GM19238 (cell line): ENCODE results near the gene GSK3A.

Experiments
- DNase-seq: peaks from one replicate; pipeline ENCODE4 v3.0.0; 2011; ENCODE audit warnings: low spot score; ENCODE audit not compliant: insufficient read length

Gene GSK3A

GRCh38 chr19:42228641-42229040 is 13.8 kb downstream of the GSK3A start:
- DNase-seq: no peak

DNA sequence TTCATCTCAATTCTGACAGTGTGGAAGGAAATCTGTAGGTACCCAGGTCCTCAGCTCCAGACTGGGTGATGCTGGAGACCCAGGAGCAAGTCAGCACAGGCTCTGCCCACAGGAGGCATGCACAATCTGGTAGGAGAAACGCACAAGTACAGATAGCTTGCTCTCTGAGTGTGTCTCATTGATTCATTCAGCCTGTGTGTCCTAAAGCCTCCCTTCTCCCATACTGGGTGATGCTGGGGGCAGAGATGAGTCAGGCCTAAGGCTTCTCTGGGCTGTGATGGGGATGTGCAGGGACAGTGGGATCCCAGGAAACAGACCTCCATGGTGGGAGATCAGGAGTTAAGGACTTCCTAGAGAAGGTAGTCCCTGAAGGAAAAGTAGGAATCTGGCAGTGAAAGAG is 15.5 kb downstream of the GSK3A start:
- DNase-seq: no peak

DNA sequence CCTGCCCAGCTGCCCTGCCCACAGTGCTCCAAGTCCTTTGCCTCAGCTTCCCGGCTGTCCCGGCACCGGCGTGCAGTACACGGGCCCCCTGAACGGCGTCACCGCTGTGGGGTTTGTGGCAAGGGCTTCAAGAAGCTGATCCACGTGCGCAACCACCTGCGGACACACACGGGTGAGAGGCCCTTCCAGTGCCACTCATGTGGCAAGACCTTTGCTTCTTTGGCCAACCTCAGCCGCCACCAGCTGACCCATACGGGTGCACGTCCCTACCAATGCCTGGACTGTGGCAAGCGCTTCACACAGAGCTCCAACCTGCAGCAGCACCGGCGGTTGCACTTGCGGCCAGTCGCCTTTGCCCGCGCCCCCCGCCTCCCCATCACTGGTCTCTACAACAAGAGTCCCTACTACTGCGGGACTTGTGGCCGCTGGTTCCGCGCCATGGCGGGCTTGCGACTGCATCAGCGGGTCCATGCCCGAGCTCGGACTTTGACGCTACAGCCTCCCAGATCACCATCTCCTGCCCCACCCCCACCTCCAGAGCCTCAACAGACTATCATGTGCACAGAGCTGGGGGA is 16.6 kb downstream of the GSK3A start:
- DNase-seq: no peak

DNA sequence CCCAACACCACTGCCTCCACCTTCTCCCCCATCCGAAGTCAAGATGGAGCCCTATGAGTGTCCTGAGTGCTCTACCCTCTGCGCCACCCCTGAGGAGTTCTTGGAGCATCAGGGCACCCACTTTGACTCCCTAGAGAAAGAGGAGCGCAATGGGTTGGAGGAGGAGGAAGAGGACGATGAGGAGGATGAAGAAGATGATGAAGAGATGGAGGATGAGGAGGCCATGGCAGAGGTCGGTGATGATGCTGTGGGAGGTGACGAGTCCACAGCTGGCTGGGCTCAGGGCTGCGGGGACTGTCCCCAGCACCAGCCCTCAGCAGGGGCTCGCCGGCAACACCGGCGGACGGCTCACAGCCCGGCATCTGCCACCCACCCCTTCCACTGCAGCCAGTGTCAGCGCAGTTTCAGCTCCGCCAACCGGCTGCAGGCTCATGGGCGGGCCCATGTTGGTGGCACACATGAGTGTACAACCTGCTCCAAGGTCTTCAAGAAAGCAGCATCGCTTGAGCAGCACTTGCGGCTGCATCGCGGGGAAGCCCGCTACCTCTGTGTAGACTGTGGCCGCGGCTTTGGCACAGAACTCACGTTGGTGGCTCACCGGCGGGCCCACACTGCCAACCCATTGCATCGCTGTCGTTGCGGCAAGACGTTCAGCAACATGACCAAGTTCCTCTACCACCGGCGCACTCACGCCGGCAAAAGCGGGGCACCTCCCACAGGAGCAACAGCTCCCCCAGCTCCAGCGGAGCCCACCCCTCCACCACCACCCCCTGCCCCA is 17.3 kb downstream of the GSK3A start:
- DNase-seq: no peak

- no peak for DNase-seq
Observed at GRCh38 chr19:42220751-42221097, 21.7 kb downstream of the GSK3A start.

DNA sequence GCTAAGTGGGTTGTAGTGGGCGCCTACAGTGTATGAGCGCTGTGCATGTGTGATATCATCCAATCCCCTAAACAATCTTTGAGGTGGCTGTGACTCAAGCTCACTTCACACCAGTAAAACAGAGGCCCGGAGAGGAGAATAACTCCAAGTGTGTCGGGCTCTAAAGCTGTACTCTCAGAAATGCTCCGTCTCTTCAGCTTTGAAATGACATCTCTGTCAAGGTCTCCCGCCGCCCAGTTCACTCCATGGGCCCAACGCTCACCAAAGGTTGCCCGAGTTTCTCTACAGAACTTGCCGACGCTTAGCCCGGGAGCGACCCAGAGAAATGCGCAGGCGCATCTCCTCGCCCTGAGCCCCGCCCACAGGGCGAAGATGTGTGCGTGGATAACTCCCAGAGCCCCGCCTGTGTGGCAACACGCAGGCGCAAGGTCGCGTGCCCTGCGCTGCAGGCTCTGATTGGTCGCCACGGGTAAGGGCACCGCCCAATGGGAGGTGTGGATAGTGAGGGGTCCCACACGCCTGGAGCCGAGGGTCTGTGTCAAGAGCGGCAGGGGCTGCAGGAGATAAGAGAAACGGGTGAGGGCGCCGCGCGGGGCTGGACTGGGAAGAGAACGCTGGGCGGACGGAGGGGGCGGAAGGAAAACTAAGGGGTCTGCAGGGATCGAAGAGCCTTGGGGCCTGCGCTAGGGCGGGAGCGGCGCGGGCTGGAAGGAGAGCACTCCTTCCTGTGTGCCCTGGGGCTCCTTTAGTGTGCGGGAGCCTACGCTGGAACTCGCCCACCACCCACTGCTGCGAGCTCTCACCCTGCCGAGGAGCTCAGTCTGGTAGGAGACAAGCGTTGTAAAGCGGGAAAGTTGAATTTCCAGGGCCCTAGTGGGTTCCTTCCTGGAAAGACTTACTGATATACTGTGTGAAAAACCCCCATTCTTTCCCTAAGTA is 22.3 kb downstream of the GSK3A start, which contains the start of gene ZNF526:
Gene ZNF526, plus strand, starts transcription at position 501 of the 939 bp plus-strand sequence. CDS start 4,092 bp downstream, outside the sequence.
- peak; percentile 100 for DNase-seq

GRCh38 chr19:42217520-42218437 is 24.6 kb downstream of the GSK3A start, which contains the start of gene DEDD2:
DEDD2 (minus strand) TSS chr19:42217677; CDS start chr19:42217007, 670 bp downstream.
- DNase-seq: peak; percentile 97

GRCh38 chr19:42216653-42217519 is 25.5 kb downstream of the GSK3A start:
- DNase-seq: no peak

- DNase-seq: no peak
Observed at GRCh38 chr19:42214810-42215485, 27.5 kb downstream of the GSK3A start.

- DNase-seq: no peak
Observed at GRCh38 chr19:42212886-42213285, 29.5 kb downstream of the GSK3A start.

DNA sequence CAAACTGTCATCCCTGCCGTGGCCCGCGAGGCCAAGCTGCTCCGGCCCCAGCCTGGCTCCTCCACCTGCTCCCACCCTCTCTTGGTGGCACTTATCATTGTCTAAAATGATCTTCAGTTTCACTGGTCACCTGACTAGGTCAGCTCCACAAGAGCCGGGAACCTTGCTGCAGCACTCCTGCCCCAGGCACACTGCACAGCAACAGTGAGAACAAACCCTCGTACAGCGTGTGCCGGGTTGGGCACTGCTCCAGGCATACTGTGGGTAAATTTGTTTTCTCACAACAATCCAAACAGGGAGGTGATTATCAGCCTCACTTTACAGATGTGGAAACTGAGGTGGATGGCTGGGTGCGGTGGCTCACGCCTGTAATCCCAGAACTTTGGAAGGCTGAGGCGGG is 33.8 kb downstream of the GSK3A start:
- DNase-seq: no peak

DNA sequence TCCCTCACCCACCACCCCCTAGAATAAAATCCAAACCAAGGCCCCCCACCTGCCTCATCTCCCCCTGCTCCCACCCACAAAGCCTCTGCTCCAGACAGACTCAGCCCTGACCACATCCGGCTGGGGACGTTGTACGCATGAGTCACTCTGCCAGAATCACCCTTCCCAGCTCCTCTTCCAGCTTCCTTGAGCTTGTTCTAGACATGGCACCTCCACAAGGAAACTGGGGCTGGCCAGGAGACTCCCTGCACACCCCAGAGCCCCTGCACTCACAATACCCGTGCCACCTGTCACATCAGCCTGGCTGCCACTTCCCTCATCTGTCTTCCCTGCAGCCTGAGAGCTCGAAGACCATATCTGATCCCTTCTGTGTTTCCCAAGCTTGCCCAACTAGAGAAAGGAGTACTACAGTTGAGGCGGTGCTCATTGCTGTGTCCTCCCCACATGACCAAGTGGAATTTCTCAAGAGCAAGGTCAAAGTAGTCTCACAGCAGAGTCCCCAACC is 34.6 kb downstream of the GSK3A start:
- no peak for DNase-seq

DNA sequence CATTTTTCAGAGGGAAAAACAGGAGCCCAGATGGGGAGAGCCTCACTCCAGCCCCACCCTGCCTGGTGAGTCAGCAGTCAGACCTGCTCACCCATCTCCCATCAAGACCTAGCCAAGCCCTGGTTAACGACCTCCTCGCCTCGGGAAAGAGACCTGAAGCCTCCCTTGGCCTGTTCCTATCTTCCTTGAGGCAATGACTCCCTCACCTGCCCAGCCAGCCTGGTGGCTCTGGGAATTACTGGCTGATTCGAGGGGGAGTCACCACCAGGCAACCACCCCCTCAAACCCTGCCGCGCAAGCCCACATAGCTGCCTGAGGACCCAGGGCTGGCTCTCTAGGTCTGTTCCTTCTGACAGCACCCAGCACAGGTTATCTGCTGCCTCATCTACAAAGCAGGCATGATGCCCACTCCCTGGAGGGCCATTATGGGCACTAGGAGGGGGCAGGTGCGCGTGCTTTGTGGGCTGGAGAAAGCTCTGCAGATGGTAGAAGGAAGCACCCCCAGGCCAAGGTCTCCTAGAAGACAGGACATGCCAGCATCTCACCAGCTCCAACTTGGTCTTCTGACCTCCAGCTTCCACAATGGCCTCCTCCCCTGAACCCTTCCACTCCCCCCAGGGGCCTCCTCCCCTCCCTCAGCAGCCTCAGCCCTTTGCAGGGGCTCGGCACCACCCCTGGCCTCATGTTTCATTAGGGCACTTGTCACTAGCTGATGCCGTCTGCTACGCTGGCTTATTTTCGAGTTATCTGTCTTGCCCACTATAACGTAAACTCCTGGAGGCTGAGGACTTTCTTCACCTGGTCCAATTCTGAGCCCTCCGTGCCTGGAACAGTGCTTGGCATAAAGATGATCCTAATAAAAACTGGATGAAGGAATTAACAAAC is 35.3 kb downstream of the GSK3A start:
- no peak for DNase-seq

- DNase-seq: no peak
Observed at GRCh38 chr19:42204664-42205063, 37.7 kb downstream of the GSK3A start.

DNA sequence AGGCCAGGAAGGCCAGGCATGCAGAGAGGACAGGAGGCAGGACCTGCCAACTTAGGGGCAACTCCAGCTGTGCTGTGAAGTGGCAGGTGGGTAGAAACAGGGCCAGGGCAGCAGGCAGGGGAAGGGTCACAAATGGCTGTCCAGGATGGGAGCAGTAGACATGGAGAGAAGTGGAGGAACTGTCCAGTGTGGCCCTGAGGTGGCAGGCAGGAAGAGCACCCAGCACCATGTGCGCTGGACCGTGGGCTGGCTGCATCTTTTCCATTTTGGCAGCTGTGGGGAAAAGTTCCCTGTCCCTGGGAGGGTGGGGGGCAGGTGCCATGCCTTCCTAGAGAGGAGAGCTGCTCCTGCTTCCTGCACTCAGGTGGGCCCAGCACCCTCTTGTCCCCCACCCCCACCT is 38.7 kb downstream of the GSK3A start:
- DNase-seq: no peak

- no peak for DNase-seq
Observed at GRCh38 chr19:42202290-42202880, 40.0 kb downstream of the GSK3A start.

GRCh38 chr19:42201489-42202289 is 40.7 kb downstream of the GSK3A start:
- peak; percentile 77 for DNase-seq
